ENCODE measurements around the gene MCIDAS. TPM values are rescaled to one million over a fixed set of nuclear protein-coding genes. Genes with fewer than 3 reads are reported as not detected.
A peak's percentile ranks its signal among the peaks of the same experiment; 100 is the strongest.

The MCIDAS gene
- total and polyA plus RNA-seq, 2 of the 13 experiments (the other 11 are each of a cell fraction or from before 2014, with no cell fraction given), result not detected

- TF ChIP-seq ZNF569 (CRISPR knock-in tag; IDR thresholded peaks at IDR 0.05; ENCODE audit: borderline replicate concordance), result no peak
- TF ChIP-seq ZNF580 (CRISPR knock-in tag; IDR thresholded peaks at IDR 0.05; ENCODE audit: borderline replicate concordance, low read depth), result no peak
- no peak for TF ChIP-seq FOXA1 (IDR thresholded peaks at IDR 0.05)
- TF ChIP-seq FOXA1 (CRISPR knock-in tag; IDR thresholded peaks at IDR 0.05), result no peak
- no peak for TF ChIP-seq ZNF207 (IDR thresholded peaks at IDR 0.05; ENCODE audit: borderline replicate concordance)
- TF ChIP-seq ZIK1 (CRISPR knock-in tag; IDR thresholded peaks at IDR 0.05; ENCODE audit: borderline replicate concordance, low read depth), result no peak
- TF ChIP-seq ZNF383 (CRISPR knock-in tag; IDR thresholded peaks at IDR 0.05; ENCODE audit: borderline replicate concordance), result no peak
- TF ChIP-seq KAT7 (CRISPR knock-in tag; IDR thresholded peaks at IDR 0.05; ENCODE audit: borderline replicate concordance), result no peak
- TF ChIP-seq TFDP2 (CRISPR knock-in tag; IDR thresholded peaks at IDR 0.05), result peak; percentile 69; the same call in 1 of the 2 replicates
- no peak for TF ChIP-seq ZNF432 (CRISPR knock-in tag; IDR thresholded peaks at IDR 0.05; ENCODE audit: borderline replicate concordance)
- 0 out of 2 replicates have a peak, but pooled peaks have one; percentile 41 for TF ChIP-seq GABPB1 (CRISPR knock-in tag; IDR thresholded peaks at IDR 0.05)
- TF ChIP-seq ZNF354B (CRISPR knock-in tag; IDR thresholded peaks at IDR 0.05), result no peak
- TF ChIP-seq ZNF451 (CRISPR knock-in tag; IDR thresholded peaks at IDR 0.05), result no peak
- TF ChIP-seq MATR3 (CRISPR knock-in tag; IDR thresholded peaks at IDR 0.05), result no peak
- TF ChIP-seq XBP1 (CRISPR knock-in tag; IDR thresholded peaks at IDR 0.05), result no peak
- peak; percentile 88 for TF ChIP-seq ZNF777 (CRISPR knock-in tag; IDR thresholded peaks at IDR 0.05)
- TF ChIP-seq ZNF512 (CRISPR knock-in tag; IDR thresholded peaks at IDR 0.05), result no peak
- TF ChIP-seq CSRNP1 (CRISPR knock-in tag; IDR thresholded peaks at IDR 0.05), result no peak
- no peak for TF ChIP-seq ZNF768 (CRISPR knock-in tag; IDR thresholded peaks at IDR 0.05)
- TF ChIP-seq SALL1 (CRISPR knock-in tag; IDR thresholded peaks at IDR 0.05), result peak; percentile 25; the same call in 1 of the 2 replicates
- 0 out of 2 replicates have a peak, but pooled peaks have one; percentile 34 for TF ChIP-seq REL (CRISPR knock-in tag; conservative IDR thresholded peaks at IDR 0.05)
- TF ChIP-seq ZNF382 (CRISPR knock-in tag; IDR thresholded peaks at IDR 0.05; ENCODE audit: borderline replicate concordance), result no peak
- no peak for TF ChIP-seq ZNF263 (CRISPR knock-in tag; IDR thresholded peaks at IDR 0.05)
- TF ChIP-seq ATM (IDR thresholded peaks at IDR 0.05; ENCODE audit: borderline replicate concordance), result no peak
- 0 out of 2 replicates have a peak, but pooled peaks have one; percentile 30 for TF ChIP-seq ZNF546 (CRISPR knock-in tag; conservative IDR thresholded peaks at IDR 0.05)
Observed at GRCh38 chr5:55232985-55233928, 6.1 kb upstream of the MCIDAS start, which contains the start of gene CCNO (continued).
